Spinal cord (tissue), 10 donors: ENCODE measurements around the gene SAA4. TPM values are rescaled to one million over a fixed set of nuclear protein-coding genes. Genes with fewer than 3 reads are reported as not detected.
"Not testable (repeated sequence)": the region's sequence is repeated elsewhere in the genome, so short reads cannot be mapped to it uniquely, and the experiment has no call there.

Experiments used
- DNase-seq, 6 donors: peaks; one replicate each; pipeline versions ENCODE4 v3.0.0 to v3.0.0-alpha.2; 2013 to 2015; ENCODE audit warnings: low spot score in 6 of 6, low read depth in 4 of 6
- H3K27ac ChIP-seq: one replicate; pipeline ENCODE4 v1.5.1; 2013; ENCODE audit warnings: low read depth, low read length, control low read depth
- H3K27me3 ChIP-seq: one replicate; pipeline ENCODE4 v1.6.1; 2013; ENCODE audit warnings: low read length; ENCODE audit not compliant: control insufficient read depth, insufficient read depth
- H3K36me3 ChIP-seq: one replicate; pipeline ENCODE4 v1.6.1; 2013; ENCODE audit warnings: low read length; ENCODE audit not compliant: control insufficient read depth, insufficient read depth
- H3K4me1 ChIP-seq: one replicate; pipeline ENCODE4 v1.6.1; 2013; ENCODE audit warnings: low read length; ENCODE audit not compliant: control insufficient read depth, insufficient read depth
- H3K4me3 ChIP-seq: one replicate; pipeline ENCODE4 v1.5.1; 2013; ENCODE audit warnings: low read depth, low read length, control low read depth
- H3K9me3 ChIP-seq: one replicate; pipeline ENCODE4 v1.6.1; 2013; ENCODE audit warnings: low read length; ENCODE audit not compliant: control insufficient read depth, insufficient read depth
- WGBS: methylation state at CpG from one replicate; pipeline ENCODE4 v1.1.5; 2013; ENCODE audit warnings: missing lambda C conversion rate; ENCODE audit not compliant: insufficient coverage; 5-methylcytosine and 5-hydroxymethylcytosine counted together
- polyA plus RNA-seq, 2 donors: library from polyadenylated mRNA; unstranded; fragments of 120-200 nt; gene quantifications; one replicate each; pipeline ENCODE4 v1.2.1, GENCODE V29; 2013; ENCODE audit not compliant: insufficient read length in 2 of 2
- total RNA-seq, 2 donors: library from RNA; depleted of rRNA in 1 of 2; stranded (reverse); fragments of 120-200 nt in 1 of 2; fragments of >200 nt in 1 of 2; gene quantifications; one replicate each; pipeline versions ENCODE4 v1.2.3 to v1.2.4, GENCODE V29; 2013 to 2014
- donor health status: healthy.

Gene SAA4
- total and polyA plus RNA-seq, 4 donors: 0.59 TPM; not detected in 3

- no peaks in the 10 kb centered on the region for H3K27me3 ChIP-seq
- 72% methylated on average over 5 of the region's 8 CpGs for WGBS
- no peaks in the 10 kb centered on the region for H3K36me3 ChIP-seq
- no peak within 1 kb of the TSS for H3K27ac ChIP-seq
- H3K4me3 ChIP-seq: no peak within 1 kb of the TSS
- no peak for DNase-seq
- H3K9me3 ChIP-seq: no peaks in the 10 kb centered on the region
- H3K4me1 ChIP-seq: no peaks in the 10 kb centered on the region
Observed at GRCh38 chr11:18265949-18266348, 29.3 kb upstream of the SAA4 start, which contains the start of gene SAA1. Gene SAA1 (plus strand): TSS chr11:18266264. CDS start chr11:18266888, 624 bp downstream.

GRCh38 chr11:18264677-18265555 lies 28.3 kb upstream of the SAA4 start:
- Histone ChIP-seq H3K9me3 (no peaks in the 10 kb centered on the region), H3K4me1 (no peaks in the 10 kb centered on the region), H3K27ac (no peak overlapping the region), H3K4me3 (no peak overlapping the region), H3K27me3 (no peaks in the 10 kb centered on the region), H3K36me3 (no peaks in the 10 kb centered on the region)
- no peak for DNase-seq
- 67% methylated on average over 1 of the region's 1 CpG for WGBS

- no peak overlapping the region for H3K27ac ChIP-seq
- 88% methylated on average over 4 of the region's 4 CpGs for WGBS
- H3K36me3 ChIP-seq: no peaks in the 10 kb centered on the region
- H3K4me1 ChIP-seq: no peaks in the 10 kb centered on the region
- no peak for DNase-seq
- no peaks in the 10 kb centered on the region for H3K9me3 ChIP-seq
- H3K4me3 ChIP-seq: no peak overlapping the region
- no peaks in the 10 kb centered on the region for H3K27me3 ChIP-seq
Observed at GRCh38 chr11:18264035-18264434, 27.4 kb upstream of the SAA4 start.

- not testable (repeated sequence) for H3K36me3 ChIP-seq, H3K4me1 ChIP-seq, DNase-seq, H3K27ac ChIP-seq, H3K27me3 ChIP-seq, H3K4me3 ChIP-seq, H3K9me3 ChIP-seq
- 84% methylated on average over 4 of the region's 8 CpGs for WGBS
Observed at GRCh38 chr11:18262681-18263350, 26.2 kb upstream of the SAA4 start.

GRCh38 chr11:18261721-18262120 lies 25.1 kb upstream of the SAA4 start:
- Histone ChIP-seq H3K27me3 (no peaks in the 10 kb centered on the region), H3K36me3 (no peaks in the 10 kb centered on the region), H3K9me3 (no peaks in the 10 kb centered on the region), H3K27ac (no peak overlapping the region), H3K4me1 (no peaks in the 10 kb centered on the region), H3K4me3 (no peak overlapping the region)
- 79% methylated on average over 4 of the region's 14 CpGs for WGBS
- DNase-seq: no peak

GRCh38 chr11:18259259-18259658 lies 22.7 kb upstream of the SAA4 start:
- no peak overlapping the region for H3K27ac ChIP-seq
- H3K4me1 ChIP-seq: no peaks in the 10 kb centered on the region
- H3K36me3 ChIP-seq: no peaks in the 10 kb centered on the region
- no peaks in the 10 kb centered on the region for H3K9me3 ChIP-seq
- DNase-seq: no peak
- H3K4me3 ChIP-seq: no peak overlapping the region
- no peaks in the 10 kb centered on the region for H3K27me3 ChIP-seq

- DNase-seq: no peak
- Histone ChIP-seq H3K27me3 (no peaks in the 10 kb centered on the region), H3K36me3 (no peaks in the 10 kb centered on the region), H3K27ac (no peak overlapping the region), H3K9me3 (no peaks in the 10 kb centered on the region), H3K4me1 (no peaks in the 10 kb centered on the region), H3K4me3 (no peak overlapping the region)
- WGBS: 57% methylated on average over 2 of the region's 2 CpGs
Observed at GRCh38 chr11:18254781-18255361, 18.3 kb upstream of the SAA4 start.

GRCh38 chr11:18253778-18254338 lies 17.3 kb upstream of the SAA4 start:
- no peaks in the 10 kb centered on the region for H3K9me3 ChIP-seq
- H3K4me1 ChIP-seq: no peaks in the 10 kb centered on the region
- WGBS: 85% methylated on average over 8 of the region's 11 CpGs
- no peak for DNase-seq
- H3K27ac ChIP-seq: no peak overlapping the region
- H3K4me3 ChIP-seq: no peak overlapping the region
- no peaks in the 10 kb centered on the region for H3K36me3 ChIP-seq
- no peaks in the 10 kb centered on the region for H3K27me3 ChIP-seq

GRCh38 chr11:18253233-18253632 lies 16.6 kb upstream of the SAA4 start:
- no CpG with 5 or more reads among the region's 3 CpGs for WGBS
- Histone ChIP-seq H3K36me3 (no peaks in the 10 kb centered on the region), H3K9me3 (no peaks in the 10 kb centered on the region), H3K27me3 (no peaks in the 10 kb centered on the region), H3K4me1 (no peaks in the 10 kb centered on the region), H3K27ac (no peak overlapping the region), H3K4me3 (no peak overlapping the region)
- DNase-seq: no peak
